HFF-Myc (cell line): ENCODE data around the gene EPAS1.

Experiments used
- DNase-seq: peaks from one replicate; pipeline ENCODE4 v3.0.0-alpha.2; 2011; ENCODE audit warnings: low read depth; ENCODE audit errors: extremely low read depth
- H3K4me3 ChIP-seq: replicated peaks from 2 replicates; pipeline ENCODE4 v1.5.1; 2011; ENCODE audit warnings: low read depth, mild to moderate bottlenecking, control low read depth, low read length
- TF ChIP-seq, protein P1 (sequence below): IDR thresholded peaks from 2 replicates; pipeline ENCODE4 v1.5.1; 2012; ENCODE audit warnings: mild to moderate bottlenecking, low read depth, low read length, control low read depth; ENCODE audit errors: missing control alignments

EPAS1 gene

DNA sequence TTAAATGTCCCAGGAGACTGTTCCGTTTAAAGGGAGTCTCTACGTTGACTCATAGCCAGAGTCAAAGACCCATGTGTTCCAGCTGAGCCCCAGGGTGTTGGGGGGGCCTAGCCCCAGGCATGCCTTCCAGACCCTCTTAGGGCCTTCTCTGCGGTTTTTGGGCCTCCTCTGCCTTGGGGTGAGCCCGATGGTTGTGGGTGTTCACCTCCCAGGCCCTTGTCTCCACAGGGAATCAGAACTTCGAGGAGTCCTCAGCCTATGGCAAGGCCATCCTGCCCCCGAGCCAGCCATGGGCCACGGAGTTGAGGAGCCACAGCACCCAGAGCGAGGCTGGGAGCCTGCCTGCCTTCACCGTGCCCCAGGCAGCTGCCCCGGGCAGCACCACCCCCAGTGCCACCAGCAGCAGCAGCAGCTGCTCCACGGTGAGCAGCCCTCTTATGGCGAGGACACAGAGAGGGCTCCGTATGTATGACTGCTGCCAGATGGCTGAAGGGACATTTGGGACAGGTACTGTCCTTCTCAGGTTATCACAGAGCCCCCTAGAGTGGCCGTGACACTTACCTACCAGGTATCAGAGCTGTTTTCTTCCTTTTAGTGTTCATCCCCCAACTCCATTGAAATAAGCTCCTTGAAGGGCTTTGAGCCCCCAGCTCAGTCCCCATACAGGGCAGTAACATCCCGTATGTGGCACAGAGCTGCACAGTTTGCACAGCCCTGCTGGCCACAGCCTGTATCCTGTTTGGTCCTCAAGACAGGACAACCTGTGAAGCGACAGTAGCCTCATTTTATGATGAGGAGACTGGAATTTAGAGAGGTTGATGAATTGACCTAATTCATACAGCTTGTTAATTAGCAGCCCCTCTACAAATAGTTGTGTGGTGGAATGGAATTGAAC, 80.7 kb downstream of the EPAS1 start:
- no peak overlapping the region for H3K4me3 ChIP-seq
- TF ChIP-seq, protein P1, sequence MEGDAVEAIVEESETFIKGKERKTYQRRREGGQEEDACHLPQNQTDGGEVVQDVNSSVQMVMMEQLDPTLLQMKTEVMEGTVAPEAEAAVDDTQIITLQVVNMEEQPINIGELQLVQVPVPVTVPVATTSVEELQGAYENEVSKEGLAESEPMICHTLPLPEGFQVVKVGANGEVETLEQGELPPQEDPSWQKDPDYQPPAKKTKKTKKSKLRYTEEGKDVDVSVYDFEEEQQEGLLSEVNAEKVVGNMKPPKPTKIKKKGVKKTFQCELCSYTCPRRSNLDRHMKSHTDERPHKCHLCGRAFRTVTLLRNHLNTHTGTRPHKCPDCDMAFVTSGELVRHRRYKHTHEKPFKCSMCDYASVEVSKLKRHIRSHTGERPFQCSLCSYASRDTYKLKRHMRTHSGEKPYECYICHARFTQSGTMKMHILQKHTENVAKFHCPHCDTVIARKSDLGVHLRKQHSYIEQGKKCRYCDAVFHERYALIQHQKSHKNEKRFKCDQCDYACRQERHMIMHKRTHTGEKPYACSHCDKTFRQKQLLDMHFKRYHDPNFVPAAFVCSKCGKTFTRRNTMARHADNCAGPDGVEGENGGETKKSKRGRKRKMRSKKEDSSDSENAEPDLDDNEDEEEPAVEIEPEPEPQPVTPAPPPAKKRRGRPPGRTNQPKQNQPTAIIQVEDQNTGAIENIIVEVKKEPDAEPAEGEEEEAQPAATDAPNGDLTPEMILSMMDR: no peak
- no peak for DNase-seq

DNA sequence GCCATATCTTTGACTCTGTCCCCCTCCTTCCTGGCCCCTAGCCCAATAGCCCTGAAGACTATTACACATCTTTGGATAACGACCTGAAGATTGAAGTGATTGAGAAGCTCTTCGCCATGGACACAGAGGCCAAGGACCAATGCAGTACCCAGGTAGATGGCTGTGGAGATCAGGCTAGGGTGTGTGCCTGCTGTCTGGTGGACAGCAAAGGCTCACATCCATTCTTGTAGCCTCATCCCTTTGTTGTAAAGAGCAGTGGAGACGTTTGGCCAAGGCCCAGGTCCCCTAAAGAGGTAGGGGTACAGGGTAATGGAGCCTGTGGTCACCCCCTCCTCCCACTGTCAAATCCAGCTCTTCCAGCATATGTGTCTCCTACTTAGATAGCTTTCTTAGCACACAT, 81.4 kb downstream of the EPAS1 start:
- TF ChIP-seq, protein P1: no peak
- no peak for DNase-seq

DNA sequence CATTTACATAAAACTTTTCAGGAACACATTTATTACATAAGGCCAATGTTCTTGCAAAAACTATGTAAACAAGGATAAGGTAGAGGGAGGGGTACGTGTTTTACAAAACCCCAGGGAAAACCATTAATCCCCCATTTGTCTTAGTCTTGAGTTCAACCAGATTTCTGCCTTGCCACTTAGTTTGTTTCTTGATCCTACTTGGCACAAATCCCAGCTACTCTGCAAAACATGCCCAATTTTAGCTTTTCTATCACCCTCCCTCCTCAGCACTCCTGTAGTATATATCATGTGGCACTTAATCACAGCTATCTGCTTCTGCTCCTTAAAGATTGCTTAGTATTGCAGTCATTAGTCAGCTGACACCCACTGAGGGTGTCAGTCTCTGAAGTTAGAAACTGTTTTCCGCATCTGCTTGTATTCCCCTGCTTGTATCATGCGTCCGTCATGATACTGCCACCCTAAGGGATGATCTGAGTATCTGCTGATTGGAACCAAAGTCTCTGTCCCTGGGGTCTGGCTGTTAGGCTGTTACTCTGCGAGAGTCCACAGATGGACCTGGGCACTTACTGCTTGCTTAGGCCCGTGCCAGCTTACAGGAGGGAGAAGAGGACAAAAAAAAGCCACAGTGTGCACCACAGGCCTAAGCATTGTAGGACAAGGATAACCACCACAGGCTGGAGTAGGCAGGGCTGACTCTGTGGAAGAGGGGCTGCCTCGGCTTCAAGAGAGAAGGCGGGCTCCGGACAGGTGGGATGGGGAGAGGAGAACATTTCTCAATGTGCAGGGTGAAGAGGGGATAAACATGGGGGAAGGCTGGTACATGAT, 82.2 kb downstream of the EPAS1 start:
- TF ChIP-seq, protein P1: no peak
- H3K4me3 ChIP-seq: no peak overlapping the region
- DNase-seq: peak; percentile 79

More for the DNA sequence above, 81.4 kb downstream of the EPAS1 start:
- no peak overlapping the region for H3K4me3 ChIP-seq

DNA sequence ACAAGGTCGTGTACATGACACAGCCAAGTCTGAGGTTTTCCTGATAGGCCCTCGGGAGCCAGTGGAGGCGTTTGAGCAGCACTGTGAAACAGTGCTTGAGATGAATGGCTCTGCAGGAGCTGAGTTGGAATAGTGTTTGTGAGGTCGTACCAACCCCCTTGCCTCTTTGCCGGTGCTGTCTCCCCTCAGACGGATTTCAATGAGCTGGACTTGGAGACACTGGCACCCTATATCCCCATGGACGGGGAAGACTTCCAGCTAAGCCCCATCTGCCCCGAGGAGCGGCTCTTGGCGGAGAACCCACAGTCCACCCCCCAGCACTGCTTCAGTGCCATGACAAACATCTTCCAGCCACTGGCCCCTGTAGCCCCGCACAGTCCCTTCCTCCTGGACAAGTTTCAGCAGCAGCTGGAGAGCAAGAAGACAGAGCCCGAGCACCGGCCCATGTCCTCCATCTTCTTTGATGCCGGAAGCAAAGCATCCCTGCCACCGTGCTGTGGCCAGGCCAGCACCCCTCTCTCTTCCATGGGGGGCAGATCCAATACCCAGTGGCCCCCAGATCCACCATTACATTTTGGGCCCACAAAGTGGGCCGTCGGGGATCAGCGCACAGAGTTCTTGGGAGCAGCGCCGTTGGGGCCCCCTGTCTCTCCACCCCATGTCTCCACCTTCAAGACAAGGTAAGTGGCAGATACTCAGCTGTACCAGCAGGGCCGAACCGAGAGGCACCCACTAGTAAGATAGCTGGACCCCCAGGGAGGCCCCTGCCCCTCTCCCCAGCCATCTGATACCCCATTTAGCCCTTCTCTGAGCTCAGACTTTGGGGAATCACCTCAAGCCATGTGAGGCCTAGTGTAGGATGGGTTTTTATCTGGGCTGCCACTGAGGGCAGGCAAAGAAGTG, 83.1 kb downstream of the EPAS1 start:
- TF ChIP-seq, protein P1: no peak
- no peak overlapping the region for H3K4me3 ChIP-seq
- no peak for DNase-seq

DNA sequence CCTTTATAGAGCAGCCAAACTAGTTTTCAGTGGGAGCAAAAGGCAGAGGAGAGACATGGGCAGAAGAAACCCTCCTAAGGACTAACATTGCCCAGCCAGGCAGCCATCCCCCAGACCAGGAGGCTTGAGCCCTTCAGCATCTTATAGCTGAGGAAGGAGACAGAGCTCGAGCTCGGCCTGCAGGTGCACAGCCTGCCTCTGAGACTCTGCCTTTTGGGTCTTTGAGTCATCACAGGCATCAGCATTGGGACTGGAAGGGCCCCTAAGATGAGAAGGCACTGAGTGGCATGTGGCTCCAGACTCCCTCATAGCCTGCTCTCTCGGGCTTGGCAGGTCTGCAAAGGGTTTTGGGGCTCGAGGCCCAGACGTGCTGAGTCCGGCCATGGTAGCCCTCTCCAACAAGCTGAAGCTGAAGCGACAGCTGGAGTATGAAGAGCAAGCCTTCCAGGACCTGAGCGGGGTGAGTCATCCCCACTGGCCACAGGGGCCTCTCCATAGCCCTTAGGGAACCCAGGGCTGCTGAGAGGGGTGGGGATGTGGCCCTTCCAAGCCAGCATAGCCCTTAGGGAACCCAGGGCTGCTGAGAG, 84.1 kb downstream of the EPAS1 start:
- H3K4me3 ChIP-seq: no peak overlapping the region
- DNase-seq: no peak
- TF ChIP-seq, protein P1: no peak

DNA sequence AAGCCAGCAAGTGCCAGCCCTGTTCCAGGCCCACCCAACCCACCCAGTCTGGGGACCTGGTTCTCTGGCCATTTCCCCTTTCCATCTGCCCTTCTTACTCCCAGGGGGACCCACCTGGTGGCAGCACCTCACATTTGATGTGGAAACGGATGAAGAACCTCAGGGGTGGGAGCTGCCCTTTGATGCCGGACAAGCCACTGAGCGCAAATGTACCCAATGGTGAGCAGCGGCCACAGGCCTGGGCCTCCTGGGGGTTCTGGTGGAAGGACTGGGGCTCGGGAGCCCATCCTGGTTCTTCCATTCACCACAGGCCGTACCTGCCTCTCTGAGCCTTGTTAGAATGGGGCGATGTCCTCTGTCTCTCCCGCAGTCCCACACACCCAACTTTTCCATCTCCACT, 84.7 kb downstream of the EPAS1 start:
- no peak for DNase-seq
- no peak overlapping the region for H3K4me3 ChIP-seq
- TF ChIP-seq, protein P1: no peak
